BLaER1 (cell line): ENCODE data around the gene CMPK2.
A peak's percentile ranks its signal among the peaks of the same experiment; 100 is the strongest.

ENCODE experiments used
- H3K27ac ChIP-seq: shearing (Covaris generic); formaldehyde crosslinking; 2 replicates; pipeline ENCODE4 v1.8.1; 2022
- H3K27me3 ChIP-seq: shearing (Covaris generic); formaldehyde crosslinking; 2 replicates; pipeline ENCODE4 v1.8.1; 2022
- H3K36me3 ChIP-seq: shearing (Covaris generic); formaldehyde crosslinking; 2 replicates; pipeline ENCODE4 v1.8.1; 2022
- H3K4me1 ChIP-seq: shearing (Covaris generic); formaldehyde crosslinking; 2 replicates; pipeline ENCODE4 v1.8.1; 2022
- H3K4me2 ChIP-seq: shearing (Covaris generic); formaldehyde crosslinking; 2 replicates; pipeline ENCODE4 v1.8.1; 2022
- H3K4me3 ChIP-seq: shearing (Covaris generic); formaldehyde crosslinking; 2 replicates; pipeline ENCODE4 v1.8.1; 2022
- H3K9ac ChIP-seq: shearing (Covaris generic); formaldehyde crosslinking; 2 replicates; pipeline ENCODE4 v1.8.1; 2022
- H3K9me3 ChIP-seq: shearing (Covaris generic); formaldehyde crosslinking; 2 replicates; pipeline ENCODE4 v1.8.1; 2022
- H4K20me1 ChIP-seq: shearing (Covaris generic); formaldehyde crosslinking; 2 replicates; pipeline ENCODE4 v1.8.1; 2022
- Cebpa-rat ChIP-seq: shearing (Covaris generic); IDR thresholded peaks from 2 replicates; pipeline ENCODE4 v1.8.1; 2022

The CMPK2 gene

GRCh38 chr2:6845903-6846302 lies 19.8 kb downstream of the CMPK2 start:
- Histone ChIP-seq H3K4me2 (no peak overlapping the region), H3K36me3 (peaks cover 60% of the 10 kb centered on the region), H3K27ac (no peak overlapping the region), H3K4me1 (no peaks in the 10 kb centered on the region), H3K9ac (no peak overlapping the region), H4K20me1 (no peaks in the 10 kb centered on the region), H3K27me3 (no peaks in the 10 kb centered on the region), H3K4me3 (peak overlapping the region; percentile 34; the same call in 1 of the 2 replicates), H3K9me3 (peaks cover 97% of the 10 kb centered on the region)
- TF ChIP-seq Cebpa-rat = no peak

- Histone ChIP-seq H4K20me1 (no peaks in the 10 kb centered on the region), H3K27ac (no peak overlapping the region), H3K27me3 (no peaks in the 10 kb centered on the region), H3K4me2 (no peak overlapping the region), H3K9me3 (peaks cover 97% of the 10 kb centered on the region), H3K4me1 (no peaks in the 10 kb centered on the region), H3K4me3 (peak overlapping the region; percentile 34; the same call in 1 of the 2 replicates), H3K9ac (no peak overlapping the region), H3K36me3 (peaks cover 55% of the 10 kb centered on the region)
- no peak for TF ChIP-seq Cebpa-rat
Observed at GRCh38 chr2:6845312-6845711, 20.4 kb downstream of the CMPK2 start.

- TF ChIP-seq Cebpa-rat = no peak
- H3K4me2 ChIP-seq = no peak overlapping the region
- peaks cover 95% of the 10 kb centered on the region for H3K9me3 ChIP-seq
Observed at GRCh38 chr2:6841537-6842287, 24.0 kb downstream of the CMPK2 start.

GRCh38 chr2:6838673-6839319 lies 26.9 kb downstream of the CMPK2 start:
- Histone ChIP-seq H3K4me1 (peaks cover 10% of the 10 kb centered on the region), H3K9me3 (peaks cover 82% of the 10 kb centered on the region), H3K27me3 (no peaks in the 10 kb centered on the region), H3K27ac (no peak overlapping the region), H3K4me2 (no peak overlapping the region), H4K20me1 (no peaks in the 10 kb centered on the region), H3K4me3 (no peak overlapping the region), H3K9ac (no peak overlapping the region), H3K36me3 (peaks cover 13% of the 10 kb centered on the region)
- TF ChIP-seq Cebpa-rat = no peak

More at GRCh38 chr2:6841537-6842287, 24.0 kb downstream of the CMPK2 start:
- H3K27ac ChIP-seq = no peak overlapping the region
- no peak overlapping the region for H3K9ac ChIP-seq
- H3K27me3 ChIP-seq = no peaks in the 10 kb centered on the region
- no peaks in the 10 kb centered on the region for H3K4me1 ChIP-seq
- no peak overlapping the region for H3K4me3 ChIP-seq
- H4K20me1 ChIP-seq = no peaks in the 10 kb centered on the region
- H3K36me3 ChIP-seq = peaks cover 27% of the 10 kb centered on the region

- no peak overlapping the region for H3K4me3 ChIP-seq
- peaks cover 67% of the 10 kb centered on the region for H3K9me3 ChIP-seq
- peaks cover 35% of the 10 kb centered on the region for H3K4me1 ChIP-seq
- H3K27ac ChIP-seq = 0 out of 2 replicates have a peak overlapping the region, but pooled peaks have one; percentile 2
- no peaks in the 10 kb centered on the region for H3K27me3 ChIP-seq
- H4K20me1 ChIP-seq = no peaks in the 10 kb centered on the region
- TF ChIP-seq Cebpa-rat = no peak
- no peak overlapping the region for H3K9ac ChIP-seq
- no peaks in the 10 kb centered on the region for H3K36me3 ChIP-seq
- H3K4me2 ChIP-seq = peak overlapping the region; percentile 39
Observed at GRCh38 chr2:6835467-6835866, 30.2 kb downstream of the CMPK2 start.

GRCh38 chr2:6834163-6834562 lies 31.5 kb downstream of the CMPK2 start:
- no peak overlapping the region for H3K4me3 ChIP-seq
- peaks cover 38% of the 10 kb centered on the region for H3K4me1 ChIP-seq
- peaks cover 54% of the 10 kb centered on the region for H3K9me3 ChIP-seq
- no peak overlapping the region for H3K27ac ChIP-seq
- no peaks in the 10 kb centered on the region for H4K20me1 ChIP-seq
- H3K9ac ChIP-seq = no peak overlapping the region
- no peak overlapping the region for H3K4me2 ChIP-seq
- H3K27me3 ChIP-seq = no peaks in the 10 kb centered on the region
- no peak for TF ChIP-seq Cebpa-rat
- no peaks in the 10 kb centered on the region for H3K36me3 ChIP-seq

- TF ChIP-seq Cebpa-rat = no peak
- Histone ChIP-seq H3K36me3 (no peaks in the 10 kb centered on the region), H3K4me3 (no peak overlapping the region), H3K27ac (peak overlapping the region; percentile 70), H3K9me3 (peaks cover 46% of the 10 kb centered on the region), H3K4me1 (peaks cover 38% of the 10 kb centered on the region), H4K20me1 (no peaks in the 10 kb centered on the region), H3K27me3 (no peaks in the 10 kb centered on the region), H3K4me2 (peak overlapping the region; percentile 72), H3K9ac (no peak overlapping the region)
Observed at GRCh38 chr2:6833300-6833604, 32.5 kb downstream of the CMPK2 start.

GRCh38 chr2:6832596-6833299 lies 33.0 kb downstream of the CMPK2 start:
- Histone ChIP-seq H3K36me3 (no peaks in the 10 kb centered on the region), H4K20me1 (no peaks in the 10 kb centered on the region), H3K9me3 (peaks cover 41% of the 10 kb centered on the region), H3K27ac (peak overlapping the region; percentile 70), H3K4me1 (peaks cover 42% of the 10 kb centered on the region), H3K9ac (peak overlapping the region; percentile 59; the same call in 1 of the 2 replicates), H3K4me3 (no peak overlapping the region), H3K27me3 (no peaks in the 10 kb centered on the region), H3K4me2 (peak overlapping the region; percentile 72)
- TF ChIP-seq Cebpa-rat = no peak

- Histone ChIP-seq H3K4me2 (no peak overlapping the region), H3K36me3 (no peaks in the 10 kb centered on the region), H3K4me3 (no peak overlapping the region), H3K27ac (no peak overlapping the region), H3K9me3 (peaks cover 33% of the 10 kb centered on the region), H3K27me3 (no peaks in the 10 kb centered on the region), H3K9ac (no peak overlapping the region), H4K20me1 (no peaks in the 10 kb centered on the region), H3K4me1 (peaks cover 53% of the 10 kb centered on the region)
- TF ChIP-seq Cebpa-rat = no peak
Observed at GRCh38 chr2:6831229-6831628, 34.5 kb downstream of the CMPK2 start.

GRCh38 chr2:6828299-6828584 lies 37.5 kb downstream of the CMPK2 start:
- H3K27ac ChIP-seq = no peak overlapping the region
- H3K4me2 ChIP-seq = peak overlapping the region; percentile 20; the same call in 1 of the 2 replicates
- H3K4me3 ChIP-seq = no peak overlapping the region
- no peaks in the 10 kb centered on the region for H4K20me1 ChIP-seq
- H3K9me3 ChIP-seq = peaks cover 16% of the 10 kb centered on the region
- no peak overlapping the region for H3K9ac ChIP-seq
- no peak for TF ChIP-seq Cebpa-rat
- no peaks in the 10 kb centered on the region for H3K27me3 ChIP-seq
- H3K36me3 ChIP-seq = no peaks in the 10 kb centered on the region
- peaks cover 47% of the 10 kb centered on the region for H3K4me1 ChIP-seq
